IMR-90 (cell line): Measurements from ENCODE around the gene ALLC.

ENCODE experiments used
- BHLHE40 ChIP-seq: fragments of 150-350 bp; IDR thresholded peaks from 2 replicates; pipeline ENCODE4 v1.6.1; 2016; ENCODE audit warnings: mild to moderate bottlenecking, low read depth, low read length
- CEBPB ChIP-seq: IDR thresholded peaks from 2 replicates; pipeline ENCODE4 v1.6.1; 2012; ENCODE audit warnings: low read depth, low read length, improper control_type of control experiment
- CTCF ChIP-seq: conservative IDR thresholded peaks from 2 replicates; pipeline ENCODE4 v1.5.1; 2012; ENCODE audit warnings: mild to moderate bottlenecking, low read depth, low read length, improper control_type of control experiment
- FOS ChIP-seq: fragments of 150-350 bp; IDR thresholded peaks from 2 replicates; pipeline ENCODE4 v1.6.1; 2016; ENCODE audit warnings: low read depth, low read length
- MAZ ChIP-seq: IDR thresholded peaks from 2 replicates; pipeline ENCODE4 v1.6.1; 2012; ENCODE audit warnings: low read depth, mild to moderate bottlenecking, low read length, improper control_type of control experiment, moderate library complexity, borderline replicate concordance
- POLR2A ChIP-seq: IDR thresholded peaks from 2 replicates; pipeline ENCODE4 v1.6.1; 2012; ENCODE audit warnings: mild to moderate bottlenecking, low read depth, low read length
- RAD21 ChIP-seq: IDR thresholded peaks from 2 replicates; pipeline ENCODE4 v1.6.1; 2012; ENCODE audit warnings: low read length, improper control_type of control experiment
- RCOR1 ChIP-seq: IDR thresholded peaks from 2 replicates; pipeline ENCODE4 v1.6.1; 2012; ENCODE audit warnings: mild to moderate bottlenecking, low read length, improper control_type of control experiment; ENCODE audit not compliant: insufficient replicate concordance
- RFX5 ChIP-seq: IDR thresholded peaks from 2 replicates; pipeline ENCODE4 v1.8.0; 2012; ENCODE audit warnings: low read depth, mild to moderate bottlenecking, low read length, moderate library complexity
- SMC3 ChIP-seq: fragments of 150-350 bp; IDR thresholded peaks from 2 replicates; pipeline ENCODE4 v1.6.1; 2016; ENCODE audit warnings: low read depth, mild to moderate bottlenecking, antibody characterized with exemption, low read length, moderate library complexity
- USF2 ChIP-seq: fragments of 150-350 bp; IDR thresholded peaks from 2 replicates; pipeline ENCODE4 v1.6.1; 2017; ENCODE audit warnings: mild to moderate bottlenecking, antibody characterized with exemption, low read length, low read depth

GRCh38 chr2:3751251-3751650 lies 93.3 kb downstream of the ALLC start:
- no peak for TF ChIP-seq CTCF
- no peak for TF ChIP-seq FOS
- no peak for TF ChIP-seq POLR2A
- no peak for TF ChIP-seq SMC3
- no peak for TF ChIP-seq RCOR1
- TF ChIP-seq CEBPB = no peak
- no peak for TF ChIP-seq USF2
- no peak for TF ChIP-seq BHLHE40
- no peak for TF ChIP-seq RAD21
- TF ChIP-seq MAZ = no peak
- no peak for TF ChIP-seq RFX5
